Measurements from ENCODE around the gene TFB2M. TPM values are rescaled to one million over a fixed set of nuclear protein-coding genes. Genes with fewer than 3 reads are reported as not detected.
"Not testable (repeated sequence)": the region's sequence is repeated elsewhere in the genome, so short reads cannot be mapped to it uniquely, and the experiment has no call there.

Gene TFB2M
- total RNA-seq, 5 donors from 2014 or later (not counting 1 experiment from before 2014, with no cell fraction given) = 8.5 to 11.8 (median 10.1) TPM

GRCh38 chr1:246566813-246567645, 968 bp upstream of the TFB2M start:
- POLR2A ChIA-PET = interaction anchor here (0.6 to 0.7 kb wide), 3 partner anchors 15 to 432 kb away, joined by 3 read pairs; no protein-coding TSS in a partner anchor
- peak in 16 of 35 experiments; percentile 6 to 63 (median 16) for DNase-seq
- H3K4me1 Mint-ChIP-seq = peaks cover 60 to 65% (median 63%) of the 10 kb centered on the region in 3 donors

GRCh38 chr1:246565751-246566127, 322 bp downstream of the TFB2M start:
- Mint-ChIP-seq H3K4me1 (peaks cover 51 to 53% (median 51%) of the 10 kb centered on the region in 3 donors), H3K9me3 (no peaks in the 10 kb centered on the region), H3K4me3 (peak overlapping the region; percentile 97 to 99 (median 98)), H3K27me3 (no peaks in the 10 kb centered on the region), H3K36me3 (peaks cover 2% of the 10 kb centered on the region), H3K27ac (peak overlapping the region; percentile 83 to 93)
- ChIA-PET CTCF (interaction anchor here in 1 of 2 donors (0.6 kb wide), 1 partner anchor 20 kb away, joined by 4 read pairs; no protein-coding TSS in a partner anchor), POLR2A (no interaction called here)
- Histone ChIP-seq H3K4me3 (ENCODE audit: control insufficient read depth in 1 of 2, extremely low read depth in 1 of 2, low read length in 1 of 2) (peak overlapping the region; percentile 72 to 96), H3K4me1 (ENCODE audit: control insufficient read depth in 1 of 2, extremely low read depth in 1 of 2, insufficient read depth in 2 of 2, low read length in 2 of 2) (peaks cover 29 to 46% of the 10 kb centered on the region in 2 experiments), H3K27ac (ENCODE audit: low read length) (peak overlapping the region; percentile 79), H3K36me3 (ENCODE audit: control insufficient read depth in 2 of 2, extremely low read depth in 1 of 2, insufficient read depth in 1 of 2, low read length in 1 of 2) (peaks cover 0 to 4% of the 10 kb centered on the region in 2 donors), H3K9me3 (no peaks in the 10 kb centered on the region), H3K27me3 (replicated peaks in 1 of 2; ENCODE audit: control insufficient read depth in 2 of 2, extremely low read depth in 1 of 2, insufficient read depth in 2 of 2, low read length in 1 of 2) (no peaks in the 10 kb centered on the region)
- DNase-seq (no peak), ATAC-seq (replicated peaks in 1 of 4) (peak in 3 of 4 experiments; percentile 0 to 1 (median 1))
- WGBS (ENCODE audit: insufficient coverage) = under 1% methylated on average over 25 of the region's 25 CpGs

More at GRCh38 chr1:246566813-246567645, 968 bp upstream of the TFB2M start:
- Mint-ChIP-seq H3K4me3 (peak overlapping the region; percentile 97 to 99 (median 98)), H3K36me3 (peaks cover 2% of the 10 kb centered on the region), H3K27me3 (no peaks in the 10 kb centered on the region), H3K9me3 (no peaks in the 10 kb centered on the region), H3K27ac (peak overlapping the region; percentile 93 to 94)
- 0% methylated on average over 6 of the region's 25 CpGs for WGBS (ENCODE audit: insufficient coverage)
- H3K36me3 ChIP-seq (ENCODE audit: control insufficient read depth in 2 of 2, extremely low read depth in 1 of 2, insufficient read depth in 1 of 2, low read length in 1 of 2) = peaks cover 0 to 4% of the 10 kb centered on the region in 2 donors
- H3K9me3 ChIP-seq = no peaks in the 10 kb centered on the region
- H3K4me3 ChIP-seq (ENCODE audit: control insufficient read depth in 1 of 2, extremely low read depth in 1 of 2, low read length in 1 of 2) = peak overlapping the region; percentile 72 to 96
- H3K27me3 ChIP-seq (replicated peaks in 1 of 2; ENCODE audit: control insufficient read depth in 2 of 2, extremely low read depth in 1 of 2, insufficient read depth in 2 of 2, low read length in 1 of 2) = no peaks in the 10 kb centered on the region
- peak overlapping the region; percentile 79 for H3K27ac ChIP-seq (ENCODE audit: low read length)
- CTCF ChIA-PET = interaction anchor here (0.6 to 1.0 kb wide), 3 partner anchors 33 to 613 kb away, joined by 3 read pairs; no protein-coding TSS in a partner anchor
- ATAC-seq (replicated peaks in 1 of 4) = peak; percentile 14 to 25 (median 17)
- peaks cover 40 to 57% of the 10 kb centered on the region in 2 experiments for H3K4me1 ChIP-seq (ENCODE audit: control insufficient read depth in 1 of 2, extremely low read depth in 1 of 2, insufficient read depth in 2 of 2, low read length in 2 of 2)

- CTCF ChIA-PET = interaction anchor here in 1 of 2 donors (0.6 kb wide), 1 partner anchor 19 kb away, joined by 4 read pairs; no protein-coding TSS in a partner anchor
These were observed 966 bp downstream of the TFB2M start for GRCh38 chr1:246564839-246565750.

DNA sequence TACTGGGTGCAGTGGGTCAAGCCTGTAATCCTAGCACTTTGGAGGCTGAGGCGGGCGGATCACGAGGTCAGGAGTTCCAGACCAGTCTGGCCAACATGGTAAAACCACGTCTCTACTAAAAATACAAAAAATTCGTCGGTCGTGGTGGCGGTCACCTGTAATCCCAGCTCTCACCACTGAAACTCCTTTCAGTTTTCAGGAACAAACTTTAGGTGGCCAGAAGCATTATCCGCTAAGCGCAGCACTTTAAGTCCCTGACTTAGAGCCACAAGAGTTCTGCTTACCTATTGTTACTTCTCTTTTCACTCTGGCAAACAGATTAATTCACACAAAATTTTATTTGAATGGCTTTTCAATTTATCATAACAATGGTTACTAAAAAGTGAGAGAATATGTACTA, 5.2 kb downstream of the TFB2M start:
- POLR2A ChIA-PET = interaction anchor here in 1 of 2 donors (0.5 kb wide), 1 partner anchor 14 kb away, joined by 7 read pairs; no protein-coding TSS in a partner anchor
- H3K27me3 Mint-ChIP-seq; ATAC-seq (replicated peaks in 1 of 4); H3K9me3 ChIP-seq; H3K9me3 Mint-ChIP-seq; H3K4me3 ChIP-seq (ENCODE audit: control insufficient read depth in 1 of 2, extremely low read depth in 1 of 2, low read length in 1 of 2); CTCF ChIA-PET; H3K27me3 ChIP-seq (replicated peaks in 1 of 2; ENCODE audit: control insufficient read depth in 2 of 2, extremely low read depth in 1 of 2, insufficient read depth in 2 of 2, low read length in 1 of 2); DNase-seq; H3K4me3 Mint-ChIP-seq; H3K27ac ChIP-seq (ENCODE audit: low read length); H3K27ac Mint-ChIP-seq: not testable (repeated sequence)
- peaks cover 34% of the 10 kb centered on the region for H3K36me3 Mint-ChIP-seq
- Histone ChIP-seq H3K36me3 (ENCODE audit: control insufficient read depth in 2 of 2, extremely low read depth in 1 of 2, insufficient read depth in 1 of 2, low read length in 1 of 2) (peaks cover 0 to 26% of the 10 kb centered on the region in 2 donors), H3K4me1 (ENCODE audit: control insufficient read depth in 1 of 2, extremely low read depth in 1 of 2, insufficient read depth in 2 of 2, low read length in 2 of 2) (peaks cover 12 to 19% of the 10 kb centered on the region in 2 experiments)
- 89% methylated on average over 10 of the region's 10 CpGs for WGBS (ENCODE audit: insufficient coverage)
- H3K4me1 Mint-ChIP-seq = peaks cover 29 to 34% (median 34%) of the 10 kb centered on the region in 3 donors

More at GRCh38 chr1:246564839-246565750, 966 bp downstream of the TFB2M start:
- H3K9me3 Mint-ChIP-seq = no peaks in the 10 kb centered on the region
- DNase-seq (no peak), ATAC-seq (replicated peaks in 1 of 4) (no peak)
- H3K27me3 Mint-ChIP-seq = no peaks in the 10 kb centered on the region
- peak overlapping the region; percentile 79 for H3K27ac ChIP-seq (ENCODE audit: low read length)
- H3K4me3 ChIP-seq (ENCODE audit: control insufficient read depth in 1 of 2, extremely low read depth in 1 of 2, low read length in 1 of 2) = peak overlapping the region; percentile 72 to 96
- H3K4me1 ChIP-seq (ENCODE audit: control insufficient read depth in 1 of 2, extremely low read depth in 1 of 2, insufficient read depth in 2 of 2, low read length in 2 of 2) = peaks cover 29 to 40% of the 10 kb centered on the region in 2 experiments
- H3K4me3 Mint-ChIP-seq = peak overlapping the region; percentile 97 to 99 (median 98)
- no peaks in the 10 kb centered on the region for H3K9me3 ChIP-seq
- H3K36me3 Mint-ChIP-seq = peaks cover 6% of the 10 kb centered on the region
- H3K36me3 ChIP-seq (ENCODE audit: control insufficient read depth in 2 of 2, extremely low read depth in 1 of 2, insufficient read depth in 1 of 2, low read length in 1 of 2) = peaks cover 0 to 4% of the 10 kb centered on the region in 2 donors
- H3K4me1 Mint-ChIP-seq = peaks cover 49 to 52% (median 50%) of the 10 kb centered on the region in 3 donors
- peak overlapping the region; percentile 83 to 93 for H3K27ac Mint-ChIP-seq
- H3K27me3 ChIP-seq (replicated peaks in 1 of 2; ENCODE audit: control insufficient read depth in 2 of 2, extremely low read depth in 1 of 2, insufficient read depth in 2 of 2, low read length in 1 of 2) = no peaks in the 10 kb centered on the region
- POLR2A ChIA-PET = interaction anchor here in 1 of 2 donors (0.7 kb wide), 2 partner anchors 785 to 1593 kb away, joined by 7 read pairs; no protein-coding TSS in a partner anchor
- 23% methylated on average over 25 of the region's 33 CpGs for WGBS (ENCODE audit: insufficient coverage)

GRCh38 chr1:246559310-246559709, 6.8 kb downstream of the TFB2M start:
- POLR2A ChIA-PET = no interaction called here
- peaks cover 48% of the 10 kb centered on the region for H3K36me3 Mint-ChIP-seq

More at GRCh38 chr1:246559310-246559709, 6.8 kb downstream of the TFB2M start:
- Mint-ChIP-seq H3K4me1 (peaks cover 20 to 23% (median 22%) of the 10 kb centered on the region in 3 donors), H3K4me3 (no peak overlapping the region), H3K27ac (no peak overlapping the region), H3K27me3 (no peaks in the 10 kb centered on the region), H3K9me3 (no peaks in the 10 kb centered on the region)
- ATAC-seq (replicated peaks in 1 of 4) (no peak), DNase-seq (no peak)
- Histone ChIP-seq H3K4me1 (ENCODE audit: control insufficient read depth in 1 of 2, extremely low read depth in 1 of 2, insufficient read depth in 2 of 2, low read length in 2 of 2) (peaks cover 3 to 6% of the 10 kb centered on the region in 2 experiments), H3K9me3 (no peaks in the 10 kb centered on the region), H3K4me3 (ENCODE audit: control insufficient read depth in 1 of 2, extremely low read depth in 1 of 2, low read length in 1 of 2) (no peak overlapping the region), H3K27ac (ENCODE audit: low read length) (no peak overlapping the region), H3K36me3 (ENCODE audit: control insufficient read depth in 2 of 2, extremely low read depth in 1 of 2, insufficient read depth in 1 of 2, low read length in 1 of 2) (peaks cover 0 to 36% of the 10 kb centered on the region in 2 donors), H3K27me3 (replicated peaks in 1 of 2; ENCODE audit: control insufficient read depth in 2 of 2, extremely low read depth in 1 of 2, insufficient read depth in 2 of 2, low read length in 1 of 2) (no peaks in the 10 kb centered on the region)
- CTCF ChIA-PET = no interaction called here
- no CpG with 5 or more reads among the region's 4 CpGs for WGBS (ENCODE audit: insufficient coverage)
